Omental fat pad (tissue), 4 donors: ENCODE data around the gene IGF2R. TPM values are rescaled to one million over a fixed set of nuclear protein-coding genes. Genes with fewer than 3 reads are reported as not detected.

Experiments used
- ATAC-seq: fragments of 150-250 bp; one replicate; pipeline ENCODE4 v1.9.1; 2016; ENCODE audit warnings: mild to moderate bottlenecking, moderate library complexity; ENCODE audit not compliant: low FRiP score
- DNase-seq: peaks from one replicate; pipeline ENCODE4 v3.0.0-alpha.2; 2019; ENCODE audit warnings: low spot score
- CTCF ChIP-seq, 3 donors: fragments of 450-650 bp; IDR thresholded peaks; one replicate each; pipeline ENCODE4 v1.5.1; 2016 to 2017; ENCODE audit warnings: antibody characterized with exemption in 3 of 3, mild to moderate bottlenecking in 3 of 3, moderate library complexity in 2 of 3
- total RNA-seq, 4 donors: library from RNA; depleted of rRNA; stranded (reverse); fragments of >200 nt; gene quantifications; one replicate each; pipeline ENCODE4 v1.1.0, GENCODE V29; 2016

The IGF2R gene
- total RNA-seq, 4 donors from 2014 or later, result 69.9 to 131 (median 110) TPM

GRCh38 chr6:159943101-159943632 is 25.7 kb upstream of the IGF2R start:
- no peak for DNase-seq
- ATAC-seq, result peak; percentile 42
- no peak for TF ChIP-seq CTCF (IDR thresholded peaks at IDR 0.05)

GRCh38 chr6:159943968-159944598 is 24.8 kb upstream of the IGF2R start:
- no peak for TF ChIP-seq CTCF (IDR thresholded peaks at IDR 0.05)
- ATAC-seq (no peak), DNase-seq (no peak)

- DNase-seq, result no peak
- TF ChIP-seq CTCF (IDR thresholded peaks at IDR 0.05), result no peak
These were observed 23.0 kb upstream of the IGF2R start for GRCh38 chr6:159945801-159946392.

GRCh38 chr6:159946912-159947311 is 22.0 kb upstream of the IGF2R start:
- ATAC-seq (no peak), DNase-seq (no peak)
- no peak for TF ChIP-seq CTCF (IDR thresholded peaks at IDR 0.05)

More at GRCh38 chr6:159945801-159946392, 23.0 kb upstream of the IGF2R start:
- no peak for ATAC-seq

- no peak for DNase-seq
- ATAC-seq, result no peak
- TF ChIP-seq CTCF (IDR thresholded peaks at IDR 0.05), result no peak
These were observed 20.7 kb upstream of the IGF2R start for GRCh38 chr6:159948199-159948598.

GRCh38 chr6:159951772-159952171 is 17.1 kb upstream of the IGF2R start:
- ATAC-seq (no peak), DNase-seq (no peak)
- no peak for TF ChIP-seq CTCF (IDR thresholded peaks at IDR 0.05)
